ENCODE measurements around the gene MBNL2.

MBNL2 gene

DNA sequence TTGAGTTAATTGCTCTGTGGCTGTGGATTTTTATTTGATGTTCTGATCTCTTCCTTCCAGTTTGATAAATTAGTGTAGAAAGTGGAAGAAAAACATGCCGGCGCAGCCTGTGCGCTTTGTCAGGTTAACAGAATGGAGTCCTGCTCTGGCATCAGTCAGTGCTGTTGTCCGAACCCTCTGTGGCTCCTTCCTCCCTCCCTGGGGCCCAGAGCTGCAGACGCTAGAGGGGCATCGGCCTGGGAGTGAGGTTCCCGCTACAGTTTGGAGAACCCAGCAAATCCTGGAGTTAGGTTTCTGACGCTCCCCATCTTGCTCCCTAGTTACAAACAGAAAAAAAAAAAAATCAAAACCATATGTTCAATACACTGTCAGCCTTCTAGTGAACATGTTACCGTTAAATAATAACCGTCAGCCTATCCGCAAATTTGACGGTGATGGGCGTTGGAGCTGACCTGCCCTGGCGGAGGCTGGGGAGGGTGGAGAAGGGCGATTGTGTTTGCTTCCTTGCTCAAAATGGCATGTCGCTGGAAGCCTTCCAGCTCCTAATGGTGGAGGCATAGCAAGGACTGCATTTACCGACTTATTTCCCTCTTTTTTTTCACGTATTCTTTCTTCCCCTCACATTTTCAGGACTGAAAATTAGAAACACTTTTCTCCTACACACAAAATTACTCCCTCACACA, 13.6 kb downstream of the MBNL2 start:
- no peak for DNase-seq

DNA sequence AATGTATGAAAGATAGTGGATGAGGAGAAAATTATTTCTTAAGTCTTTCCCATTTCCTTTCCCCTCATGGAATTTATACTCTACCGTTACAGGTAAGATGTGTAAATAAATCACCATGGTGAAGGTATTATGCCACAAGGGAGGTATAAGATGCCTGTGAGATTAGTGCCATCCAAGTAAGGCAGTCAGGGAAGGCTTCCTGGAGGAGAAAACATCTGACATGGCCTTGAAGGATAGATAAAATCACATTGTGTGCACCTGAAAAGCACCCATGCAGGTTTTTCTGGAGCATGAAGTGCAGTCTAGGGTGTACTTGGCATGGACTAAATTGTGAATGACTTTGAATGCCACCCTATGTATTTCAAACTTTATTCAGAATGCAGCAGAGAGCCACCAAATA, 15.3 kb downstream of the MBNL2 start:
- DNase-seq: no peak

DNA sequence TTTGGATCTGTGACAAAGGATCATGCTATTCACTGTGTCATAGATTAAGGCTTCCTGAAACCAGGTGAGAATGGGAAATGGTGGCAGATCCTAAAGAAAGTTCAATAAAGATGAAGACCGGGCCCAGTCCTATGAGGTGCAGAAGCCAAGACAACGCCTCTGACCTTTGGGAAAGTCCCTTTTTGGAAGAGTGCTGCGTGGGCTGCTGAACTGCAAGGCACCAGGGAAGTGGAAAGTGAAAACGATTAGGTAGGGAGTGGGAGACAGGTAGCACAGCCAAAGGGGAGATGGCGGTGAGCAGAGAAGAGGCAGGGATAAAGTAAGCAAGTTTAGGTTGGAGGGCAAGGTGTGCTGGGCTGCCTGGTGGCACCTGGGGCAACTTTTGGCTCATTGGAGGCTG, 16.3 kb downstream of the MBNL2 start:
- no peak for DNase-seq

DNA sequence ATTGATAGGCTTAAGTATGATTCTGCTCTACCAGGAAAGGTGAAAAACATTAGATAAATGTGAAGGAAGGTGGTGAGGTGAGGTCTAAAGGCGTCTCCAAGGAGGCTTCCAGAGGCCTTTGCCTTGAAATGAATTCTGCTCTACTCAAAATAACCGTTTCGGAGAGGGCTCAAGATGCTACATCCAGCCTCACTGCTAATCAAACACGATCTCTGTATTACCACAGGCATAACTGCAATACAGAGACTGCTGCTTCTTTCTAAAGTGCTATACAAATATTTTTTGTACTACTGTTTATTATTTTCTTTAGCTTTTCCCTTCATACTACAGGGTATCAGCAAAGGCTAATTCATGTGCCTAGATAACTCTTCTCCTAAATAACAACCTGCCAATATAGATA, 16.8 kb downstream of the MBNL2 start:
- DNase-seq: no peak

DNA sequence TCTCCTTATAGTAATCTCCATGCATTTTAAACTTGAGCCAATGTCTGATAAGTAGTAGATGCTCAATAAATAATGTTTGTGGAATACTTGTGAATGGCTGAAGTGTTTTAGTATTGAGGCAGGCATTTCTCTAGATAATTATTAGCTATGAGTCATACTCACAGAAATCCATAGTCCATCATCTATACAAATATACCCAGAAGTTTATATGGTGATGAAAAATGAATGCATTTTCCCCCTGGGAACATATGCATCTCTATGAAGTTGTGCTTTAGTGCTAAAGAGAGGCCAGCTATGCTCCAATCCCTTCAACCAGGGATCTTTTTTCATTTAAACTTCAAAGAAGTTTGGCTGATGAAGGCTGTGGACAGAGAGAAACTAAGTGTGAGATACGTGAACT, 17.2 kb downstream of the MBNL2 start:
- DNase-seq: no peak

DNA sequence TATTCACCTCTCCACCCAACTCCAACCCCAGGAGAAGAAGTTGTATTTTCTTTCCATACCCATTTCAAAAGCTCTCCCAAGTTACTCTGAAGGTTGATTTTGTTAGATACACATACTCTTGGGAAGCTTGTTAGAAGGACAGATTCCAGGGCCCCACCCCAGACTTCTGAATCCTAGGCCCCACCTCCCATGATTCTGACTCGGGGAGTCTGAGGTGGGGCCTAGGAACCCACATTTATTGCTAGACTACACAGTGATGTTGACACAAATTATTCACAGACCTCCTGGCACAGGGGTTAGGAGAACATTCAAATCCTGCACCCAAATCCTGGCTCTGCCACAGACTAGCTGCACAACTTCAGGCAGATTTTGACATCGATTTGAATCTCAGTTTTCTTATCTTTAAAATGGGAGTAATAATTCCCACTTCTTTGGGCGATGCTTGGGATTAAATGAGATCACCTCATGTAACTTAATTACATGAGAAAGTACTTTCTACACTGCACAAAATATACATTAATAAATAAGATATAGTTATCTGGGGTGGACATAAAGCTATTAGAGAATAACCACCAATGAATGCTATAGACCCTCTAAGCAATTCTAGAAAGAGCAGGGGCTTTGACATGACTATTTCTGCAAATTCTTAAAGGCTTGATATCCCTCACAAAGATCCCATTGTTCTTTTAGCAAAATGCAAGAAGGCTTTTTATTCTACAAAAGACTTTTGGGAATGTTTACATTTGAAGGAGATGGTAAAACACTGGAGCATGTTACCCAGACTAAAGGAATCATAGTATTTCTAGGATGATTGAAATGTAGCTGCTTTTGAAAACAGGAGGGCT, 18.0 kb downstream of the MBNL2 start:
- DNase-seq: no peak

DNA sequence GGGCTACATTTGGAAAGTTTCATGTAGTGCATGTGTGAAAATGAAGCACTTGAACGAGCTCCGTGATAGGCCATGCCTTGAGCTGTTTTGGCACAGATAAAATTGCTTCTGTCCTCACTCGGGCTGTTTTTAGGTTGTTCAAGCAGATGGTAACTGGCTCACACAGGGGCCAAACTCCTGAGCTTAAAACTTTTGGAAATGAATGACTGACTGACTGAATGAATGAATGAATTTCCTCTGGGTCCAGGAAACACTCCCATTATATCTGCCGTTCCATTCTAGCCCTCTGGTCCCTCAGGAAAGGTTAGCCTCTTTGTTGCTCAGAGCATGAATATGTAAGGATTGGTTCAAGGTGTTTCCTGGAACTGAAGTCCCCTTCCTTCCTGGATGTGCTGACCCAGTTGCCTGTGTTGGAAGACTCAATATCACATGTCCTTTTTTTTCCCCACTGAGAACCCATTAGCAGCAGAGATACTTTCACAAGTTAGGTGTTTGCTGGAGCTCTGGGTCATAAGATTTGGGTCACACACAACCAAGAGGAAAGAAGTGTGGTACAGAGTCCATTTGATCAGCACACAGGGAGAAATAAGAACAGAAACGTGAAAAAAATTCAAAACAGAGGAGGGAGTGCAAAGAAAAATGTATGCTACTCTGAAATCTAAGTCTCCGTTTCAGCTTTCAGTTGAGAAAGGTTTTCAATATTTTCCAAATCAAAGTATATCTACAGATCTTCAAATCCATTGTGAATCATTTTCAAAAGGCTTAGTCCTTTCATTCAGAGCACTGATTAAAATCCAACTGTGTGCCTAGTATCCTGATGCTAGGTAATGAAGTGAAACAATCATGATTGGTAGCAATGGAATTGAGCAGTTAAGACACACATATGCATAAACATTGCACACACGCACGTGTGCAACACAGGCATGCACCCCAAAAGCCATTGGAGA, 18.9 kb downstream of the MBNL2 start:
- DNase-seq: no peak

DNA sequence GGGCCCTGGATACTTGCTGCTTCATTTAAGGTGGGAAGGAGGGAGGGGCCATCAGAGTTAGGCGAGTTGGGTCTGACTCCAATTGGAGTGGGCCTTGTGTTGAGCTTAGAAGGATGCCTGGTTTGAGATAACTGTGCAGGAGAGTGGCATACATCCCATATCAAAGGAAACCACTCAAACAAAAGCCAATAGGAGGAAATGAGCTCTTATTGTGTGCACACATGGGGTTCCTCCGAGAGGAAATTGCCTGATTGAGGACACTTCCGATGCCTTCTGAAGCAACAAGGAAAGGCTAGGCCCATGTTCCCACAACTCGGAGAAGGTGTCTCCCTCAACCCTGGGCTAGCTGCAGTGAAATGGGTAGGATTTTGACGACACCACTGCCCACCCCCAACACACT, 19.6 kb downstream of the MBNL2 start:
- DNase-seq: no peak

DNA sequence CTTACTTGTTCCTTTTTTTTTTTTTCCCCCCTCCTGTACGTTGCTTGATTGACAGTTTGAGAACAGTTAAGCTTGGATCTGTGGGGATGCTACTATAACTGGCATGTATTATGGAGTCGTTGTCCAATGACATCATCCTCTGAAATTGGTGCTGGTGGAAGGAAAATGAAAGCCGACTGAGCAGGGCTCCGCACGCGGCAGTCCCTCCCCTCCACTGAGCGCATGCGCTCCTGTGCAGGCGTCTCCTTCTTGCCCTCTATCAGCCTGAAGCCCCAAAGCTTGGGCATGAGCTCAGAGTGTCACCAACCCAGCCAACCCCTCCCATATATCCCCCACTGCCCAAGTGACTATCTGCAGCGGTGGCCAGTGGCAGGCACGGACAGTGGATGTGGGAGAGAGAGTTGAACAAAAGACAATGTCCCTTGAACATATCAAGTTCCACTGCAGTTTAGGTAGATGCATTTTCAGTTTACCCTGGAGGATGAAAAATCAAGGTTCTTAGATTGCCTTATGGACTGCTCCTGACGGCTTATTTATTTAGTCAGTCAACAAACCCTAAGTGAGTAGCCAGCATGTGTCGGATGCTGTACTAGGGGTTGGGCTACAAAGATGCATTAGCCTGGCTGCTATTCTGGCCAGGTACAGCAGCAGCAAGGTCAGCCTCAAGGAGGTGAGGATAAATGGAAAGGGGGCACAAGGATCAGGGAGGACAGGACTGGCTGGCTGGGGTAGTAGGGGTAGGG, 20.8 kb downstream of the MBNL2 start:
- DNase-seq: no peak

DNA sequence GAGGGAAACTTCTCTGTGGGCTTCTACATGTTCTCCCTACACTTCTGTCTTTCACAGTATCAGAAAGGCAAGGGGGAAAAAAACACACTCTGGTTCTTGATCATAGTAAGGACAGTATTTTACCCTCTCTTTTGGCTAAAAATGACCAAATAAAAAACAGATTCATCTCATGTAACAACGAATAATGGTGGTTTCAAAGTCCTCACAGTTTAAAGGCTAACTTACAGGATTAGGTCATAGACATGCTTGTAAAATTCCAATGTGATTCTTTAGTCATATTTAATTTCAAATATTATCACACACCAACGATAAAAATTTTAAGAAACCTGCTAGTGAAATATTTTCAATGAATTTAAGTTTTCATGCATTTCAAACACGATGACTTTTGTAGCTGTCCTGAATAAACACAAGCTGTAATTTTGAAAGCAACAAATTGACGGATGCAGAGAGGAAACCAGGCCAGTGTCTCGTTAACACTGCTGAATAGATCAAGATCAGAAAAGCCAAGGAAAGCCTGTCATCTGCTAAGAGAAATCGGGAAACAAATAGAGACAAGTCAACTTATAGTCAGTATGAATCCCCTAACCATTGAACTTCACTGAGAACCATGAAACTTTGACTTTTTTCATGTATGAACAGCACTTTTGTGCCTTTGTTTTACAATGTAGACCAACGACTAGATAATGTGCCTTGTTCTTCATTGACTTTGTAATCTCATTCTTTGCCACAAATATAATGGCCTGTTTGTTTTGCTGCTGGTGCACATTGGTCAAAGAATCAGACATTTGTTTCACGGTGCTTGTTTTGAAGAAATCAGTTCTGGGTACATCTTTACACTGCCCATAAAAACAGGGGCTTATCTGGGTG, 22.0 kb downstream of the MBNL2 start:
- no peak for DNase-seq

DNA sequence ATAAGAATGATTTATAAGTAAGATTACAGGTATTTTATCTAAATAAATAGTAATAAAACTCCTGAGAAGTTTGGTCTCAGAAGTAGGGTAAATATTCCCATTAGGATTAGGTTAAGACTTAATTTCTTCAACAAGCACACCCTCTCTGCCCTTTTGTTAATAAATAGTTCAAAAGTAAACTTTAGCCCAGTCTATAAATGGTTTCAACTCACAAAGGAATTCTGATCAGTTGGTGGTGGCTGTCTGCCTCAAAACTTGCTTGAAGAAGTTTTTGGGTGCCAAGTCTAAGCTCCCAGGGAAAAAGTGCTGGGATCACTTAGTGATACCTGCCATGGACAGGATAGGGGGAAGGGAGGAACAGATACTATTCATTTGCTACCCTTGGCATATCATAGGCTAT, 22.9 kb downstream of the MBNL2 start:
- DNase-seq: no peak

DNA sequence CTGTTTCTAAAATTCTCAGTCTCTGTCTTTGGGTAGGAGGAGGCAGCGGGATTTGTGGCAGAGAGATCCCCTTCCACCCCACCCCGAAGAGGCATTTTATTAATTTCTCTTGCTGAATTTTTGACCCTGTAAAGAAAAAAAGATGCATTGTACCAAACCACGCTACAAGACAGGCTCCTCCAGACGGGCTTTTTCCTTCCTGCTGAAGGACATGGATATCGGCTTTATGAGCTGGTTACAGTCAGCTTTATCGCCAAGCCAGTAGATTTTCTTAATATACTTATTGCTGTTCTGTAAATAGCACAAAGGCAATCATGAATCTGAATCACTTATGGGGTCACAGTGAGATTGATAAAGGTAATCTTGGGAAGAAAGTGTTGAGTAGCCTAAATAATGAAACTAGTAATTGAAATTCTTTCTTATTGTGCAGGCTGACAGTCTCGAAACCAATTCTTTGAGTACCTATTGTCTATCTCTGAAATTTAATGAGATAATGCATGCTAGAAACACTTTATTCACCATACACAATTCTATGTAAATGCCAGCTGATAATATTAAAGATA, 24.5 kb downstream of the MBNL2 start:
- no peak for DNase-seq

DNA sequence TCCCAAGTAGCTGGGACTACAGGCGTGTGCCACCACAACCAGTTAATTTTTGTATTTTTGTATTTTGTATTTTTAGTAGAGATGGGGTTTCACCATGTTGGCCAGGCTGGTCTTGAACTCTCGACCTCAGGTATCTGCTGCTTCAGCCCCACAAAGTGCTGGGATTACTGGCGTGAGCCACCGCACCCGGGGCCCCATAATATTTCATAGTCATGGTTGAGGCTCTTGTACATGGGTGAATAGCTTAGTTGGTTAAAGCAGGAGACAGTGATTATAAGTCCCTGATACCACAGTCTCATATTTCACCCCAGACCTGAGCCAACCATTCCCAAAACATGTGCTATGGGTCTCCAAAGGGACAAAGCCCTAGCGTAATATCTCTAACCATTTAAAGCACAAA, 26.1 kb downstream of the MBNL2 start:
- DNase-seq: no peak

DNA sequence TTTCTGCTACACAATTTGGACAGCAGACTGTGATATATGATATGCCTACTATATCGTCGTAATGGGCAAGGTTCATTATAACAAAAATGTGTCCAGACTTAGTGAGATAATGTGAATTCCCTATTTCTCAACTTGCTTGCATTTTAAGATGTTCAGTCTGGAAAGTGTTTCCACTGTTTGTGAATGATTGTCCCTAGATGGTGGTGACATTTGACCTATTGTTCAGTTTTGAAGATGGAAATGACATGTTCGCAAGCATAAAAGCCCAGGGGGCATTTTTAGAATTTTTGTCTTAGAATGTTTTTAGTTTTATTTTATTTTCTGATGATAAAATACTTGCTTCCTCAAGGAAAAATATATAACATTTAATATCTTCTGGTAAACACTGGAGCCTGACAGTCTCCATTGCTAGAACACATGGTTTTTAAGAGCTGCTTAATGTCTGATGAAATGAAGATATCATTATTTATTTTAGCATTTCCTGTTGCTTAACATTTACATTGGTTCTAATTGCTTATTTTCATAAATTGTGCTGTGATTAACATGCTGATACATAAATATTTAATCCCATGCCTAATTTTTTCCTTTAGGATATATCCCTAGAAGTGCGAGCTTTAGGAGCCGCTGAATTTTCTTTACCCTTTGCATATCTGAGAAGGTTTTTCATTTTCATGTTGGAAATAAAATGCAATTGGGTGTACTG, 27.1 kb downstream of the MBNL2 start:
- DNase-seq: no peak

DNA sequence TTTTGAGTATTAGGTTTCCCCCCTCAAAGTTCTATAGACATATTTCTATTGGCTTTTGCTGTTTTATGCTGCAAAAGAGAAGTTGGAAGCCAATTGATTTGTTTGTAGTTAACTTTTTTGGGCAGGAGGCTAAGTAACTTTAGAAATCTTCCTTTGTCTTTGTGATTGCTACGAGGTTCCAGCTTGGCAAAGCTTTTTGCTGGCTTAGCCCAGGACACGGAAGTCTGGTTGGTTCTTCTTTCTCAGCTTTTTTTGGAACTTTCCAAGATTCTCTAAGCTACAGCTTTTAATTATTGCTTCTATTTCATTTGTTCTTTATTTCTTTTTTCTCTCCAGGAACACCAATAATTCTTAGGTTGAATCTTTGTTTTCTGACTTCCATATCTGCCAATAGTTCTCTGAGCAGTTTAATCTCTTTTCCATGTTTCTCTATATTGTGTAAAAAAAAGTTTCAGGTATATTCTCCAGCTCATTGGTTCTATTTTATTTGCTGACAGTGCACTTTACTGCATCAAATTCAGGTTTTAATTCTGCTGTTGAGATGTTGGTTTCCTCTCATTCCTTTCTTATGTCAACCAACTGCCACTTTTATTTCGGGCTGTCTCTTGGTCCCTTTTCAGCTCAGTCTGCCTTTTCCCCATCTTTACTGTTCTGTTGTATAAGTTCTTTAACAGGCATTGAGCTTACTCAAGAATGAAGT, 27.8 kb downstream of the MBNL2 start:
- DNase-seq: no peak

DNA sequence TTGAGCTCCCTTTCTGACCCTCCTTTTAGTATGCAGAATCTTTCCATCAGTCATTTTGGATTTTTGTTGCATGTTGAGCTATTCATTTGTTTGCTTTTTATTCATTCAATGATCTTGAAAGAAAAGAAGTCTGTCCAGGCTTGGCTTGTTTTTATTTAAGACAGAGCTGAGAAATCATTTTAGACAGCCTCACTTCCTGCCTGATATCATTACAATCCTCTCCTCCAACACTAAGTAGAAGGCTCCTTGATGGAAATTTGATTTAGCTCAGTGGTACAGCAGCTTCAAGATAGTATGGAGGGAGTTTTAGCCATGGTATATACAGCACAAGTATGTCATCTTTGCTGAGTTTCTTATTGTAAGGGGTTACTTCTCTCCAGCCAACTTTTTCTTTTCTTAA, 28.4 kb downstream of the MBNL2 start:
- DNase-seq: no peak

DNA sequence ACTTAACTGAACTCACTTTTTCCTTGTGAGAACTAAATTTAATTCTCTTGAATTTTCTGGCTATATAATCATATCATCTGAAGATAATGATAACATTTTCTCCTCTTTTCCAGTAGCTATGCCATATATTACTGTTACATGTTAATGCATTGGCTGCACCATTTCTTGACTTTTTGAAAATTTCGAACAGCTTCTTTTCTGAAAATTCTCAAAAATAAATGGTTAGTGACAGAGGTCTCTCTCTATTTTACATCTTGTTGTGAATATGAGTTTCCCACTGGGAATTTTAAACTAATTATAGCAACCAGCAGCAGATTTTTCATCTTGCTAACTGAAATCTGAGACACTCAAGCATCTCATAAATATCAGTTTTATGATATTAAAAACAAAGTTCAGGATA, 30.6 kb downstream of the MBNL2 start:
- no peak for DNase-seq

DNA sequence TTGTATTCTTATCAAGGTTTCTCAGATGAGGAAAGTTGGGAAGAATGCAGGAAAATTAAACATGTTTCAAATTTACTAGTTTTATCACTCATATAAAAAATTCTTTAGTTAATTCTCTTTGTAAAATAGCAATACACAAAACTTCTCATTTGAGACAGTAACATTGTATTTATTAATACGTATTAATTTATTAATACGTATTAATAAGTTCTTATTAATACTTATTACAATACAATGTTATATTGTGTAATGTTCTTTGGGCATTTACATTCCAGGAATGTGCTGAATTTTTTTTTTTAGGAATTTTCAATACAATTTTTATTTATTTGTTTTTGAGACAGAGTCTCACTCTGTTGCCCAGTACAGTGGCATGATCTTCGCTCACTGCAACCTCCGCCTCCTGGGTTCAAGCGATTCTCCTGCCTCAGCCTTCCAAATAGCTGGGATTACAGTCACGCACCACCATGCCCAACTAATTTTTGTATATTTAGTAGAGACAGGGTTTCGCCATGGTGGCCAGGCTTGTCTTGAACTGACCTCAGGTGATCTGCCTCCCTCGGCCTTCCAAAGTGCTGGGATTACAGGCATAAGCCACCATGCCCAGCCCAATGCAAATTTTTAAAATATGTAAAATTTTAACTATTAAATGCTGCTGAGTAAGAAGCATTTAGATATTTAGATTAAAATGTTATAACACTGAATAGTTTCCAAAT, 31.6 kb downstream of the MBNL2 start:
- no peak for DNase-seq

DNA sequence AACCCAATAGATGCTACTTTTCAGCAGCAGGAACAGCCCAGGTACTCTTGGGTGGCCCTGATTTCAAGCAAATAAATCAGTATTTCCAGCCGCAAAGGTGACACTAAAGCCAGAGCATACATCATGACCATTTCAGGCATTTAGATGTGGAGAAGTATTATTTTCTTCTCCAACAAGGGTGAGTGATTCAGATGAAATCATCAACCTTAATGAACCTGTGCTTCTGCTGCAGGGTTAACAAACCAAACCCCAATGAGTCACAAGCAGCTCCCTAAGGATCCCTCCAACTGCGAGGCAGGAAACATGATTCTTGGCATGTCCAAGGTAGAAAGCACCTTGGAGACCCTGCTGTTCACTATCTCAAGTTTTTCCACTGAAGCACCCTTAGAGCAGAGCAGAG, 32.7 kb downstream of the MBNL2 start:
- DNase-seq: no peak
